ENCODE data around the gene GLI3. TPM values are rescaled to one million over a fixed set of nuclear protein-coding genes. Genes with fewer than 3 reads are reported as not detected.
A peak's percentile ranks its signal among the peaks of the same experiment; 100 is the strongest.

The GLI3 gene
- total RNA-seq, 2 experiments from 2014 or later: 0.28 to 0.36 TPM

GRCh38 chr7:41981046-41982040, 255.7 kb downstream of the GLI3 start:
- no peaks in the 10 kb centered on the region for H3K4me1 Mint-ChIP-seq (ENCODE audit: low read depth)
- no peaks in the 10 kb centered on the region for H3K9me3 Mint-ChIP-seq
- POLR2A ChIA-PET: no interaction called here
- no peak overlapping the region for H3K4me3 Mint-ChIP-seq
- TF ChIP-seq CTCF (IDR thresholded peaks at IDR 0.05): no peak
- Histone ChIP-seq H3K4me3 (ENCODE audit: low read length) (no peak overlapping the region), H3K27ac (ENCODE audit: low read depth in 1 of 2, low read length in 2 of 2) (no peak overlapping the region), H3K4me1 (ENCODE audit: insufficient read depth, low read length) (no peaks in the 10 kb centered on the region), H3K9me3 (ENCODE audit: control insufficient read depth in 1 of 2, insufficient read depth in 1 of 2, low read length in 2 of 2) (no peaks in the 10 kb centered on the region), H3K36me3 (ENCODE audit: insufficient read depth, low read length) (no peaks in the 10 kb centered on the region), H3K27me3 (ENCODE audit: control insufficient read depth in 1 of 2, insufficient read depth in 2 of 2, low read length in 2 of 2) (peaks cover 0 to 7% of the 10 kb centered on the region in 2 experiments)
- CTCF ChIA-PET: no interaction called here
- peaks cover 4% of the 10 kb centered on the region for H3K27me3 Mint-ChIP-seq
- DNase-seq (no peak), ATAC-seq (ENCODE audit: poor library complexity) (no peak)
- H3K36me3 Mint-ChIP-seq (ENCODE audit: low read depth): no peaks in the 10 kb centered on the region
- intact Hi-C loops (cut with DNase I, micrococcal nuclease): no loop called here
- H3K27ac Mint-ChIP-seq: no peak overlapping the region

GRCh38 chr7:41979834-41980307, 257.1 kb downstream of the GLI3 start:
- no peak for ATAC-seq (ENCODE audit: poor library complexity)
- Mint-ChIP-seq H3K27me3 (peaks cover 4% of the 10 kb centered on the region), H3K9me3 (no peaks in the 10 kb centered on the region), H3K27ac (no peak overlapping the region), H3K36me3 (ENCODE audit: low read depth) (no peaks in the 10 kb centered on the region), H3K4me1 (ENCODE audit: low read depth) (no peaks in the 10 kb centered on the region), H3K4me3 (no peak overlapping the region)
- Histone ChIP-seq H3K27ac (ENCODE audit: low read depth in 1 of 2, low read length in 2 of 2) (no peak overlapping the region), H3K27me3 (ENCODE audit: control insufficient read depth in 1 of 2, insufficient read depth in 2 of 2, low read length in 2 of 2) (peaks cover 0 to 7% of the 10 kb centered on the region in 2 experiments), H3K36me3 (ENCODE audit: insufficient read depth, low read length) (no peaks in the 10 kb centered on the region), H3K4me3 (ENCODE audit: low read length) (no peak overlapping the region), H3K4me1 (ENCODE audit: insufficient read depth, low read length) (no peaks in the 10 kb centered on the region), H3K9me3 (ENCODE audit: control insufficient read depth in 1 of 2, insufficient read depth in 1 of 2, low read length in 2 of 2) (no peaks in the 10 kb centered on the region)
- intact Hi-C loops (cut with DNase I, micrococcal nuclease): no loop called here
- POLR2A ChIA-PET: no interaction called here
- peak; percentile 33 for TF ChIP-seq CTCF (IDR thresholded peaks at IDR 0.05)
- CTCF ChIA-PET: no interaction called here
- DNase-seq: no peak

- no peaks in the 10 kb centered on the region for H3K4me1 Mint-ChIP-seq (ENCODE audit: low read depth)
- ChIA-PET POLR2A (no interaction called here), CTCF (no interaction called here)
- H3K27me3 Mint-ChIP-seq: peaks cover 4% of the 10 kb centered on the region
- no peaks in the 10 kb centered on the region for H3K36me3 ChIP-seq (ENCODE audit: insufficient read depth, low read length)
- H3K4me1 ChIP-seq (ENCODE audit: insufficient read depth, low read length): no peaks in the 10 kb centered on the region
- H3K4me3 Mint-ChIP-seq: no peak overlapping the region
- no peak overlapping the region for H3K27ac Mint-ChIP-seq
- peaks cover 0 to 1% of the 10 kb centered on the region in 2 experiments for H3K27me3 ChIP-seq (ENCODE audit: control insufficient read depth in 1 of 2, insufficient read depth in 2 of 2, low read length in 2 of 2)
- no peaks in the 10 kb centered on the region for H3K36me3 Mint-ChIP-seq (ENCODE audit: low read depth)
- no peak for DNase-seq
- TF ChIP-seq CTCF (IDR thresholded peaks at IDR 0.05): no peak
- H3K9me3 ChIP-seq (ENCODE audit: control insufficient read depth in 1 of 2, insufficient read depth in 1 of 2, low read length in 2 of 2): no peaks in the 10 kb centered on the region
- H3K4me3 ChIP-seq (ENCODE audit: low read length): no peak overlapping the region
- H3K27ac ChIP-seq (ENCODE audit: low read depth in 1 of 2, low read length in 2 of 2): no peak overlapping the region
- no peaks in the 10 kb centered on the region for H3K9me3 Mint-ChIP-seq
- no peak for ATAC-seq (ENCODE audit: poor library complexity)
- intact Hi-C loops (cut with DNase I, micrococcal nuclease): no loop called here
Observed at GRCh38 chr7:41978858-41979257, 258.2 kb downstream of the GLI3 start.
